ENCODE data around the gene L3MBTL4.
"Not testable (repeated sequence)": the region's sequence is repeated elsewhere in the genome, so short reads cannot be mapped to it uniquely, and the experiment has no call there.

L3MBTL4 gene

GRCh38 chr18:6248017-6248416, 166.7 kb downstream of the L3MBTL4 start:
- DNase-seq: no peak

DNA sequence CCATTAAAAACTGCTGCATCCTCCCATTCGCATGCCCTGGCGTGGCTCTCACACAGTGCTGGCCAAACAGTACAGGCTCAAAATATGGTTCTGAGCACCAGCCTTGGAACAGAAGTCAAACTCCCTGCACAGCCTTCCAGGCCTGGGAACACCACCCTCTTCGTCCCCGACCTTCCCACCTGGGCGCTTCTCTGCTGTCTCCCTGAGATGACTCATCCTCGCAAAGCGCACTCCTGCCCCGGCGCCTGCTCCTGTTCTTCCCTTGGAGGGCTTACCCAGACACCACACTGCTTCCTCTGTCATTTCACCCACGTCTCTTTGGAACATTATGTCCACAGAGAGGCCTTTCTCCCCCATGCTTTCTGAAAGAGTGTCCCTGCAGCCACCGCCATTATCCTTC, 172.7 kb downstream of the L3MBTL4 start:
- no peak for DNase-seq

- no peak for DNase-seq
Measured at GRCh38 chr18:6239716-6240115, 175.0 kb downstream of the L3MBTL4 start.

DNA sequence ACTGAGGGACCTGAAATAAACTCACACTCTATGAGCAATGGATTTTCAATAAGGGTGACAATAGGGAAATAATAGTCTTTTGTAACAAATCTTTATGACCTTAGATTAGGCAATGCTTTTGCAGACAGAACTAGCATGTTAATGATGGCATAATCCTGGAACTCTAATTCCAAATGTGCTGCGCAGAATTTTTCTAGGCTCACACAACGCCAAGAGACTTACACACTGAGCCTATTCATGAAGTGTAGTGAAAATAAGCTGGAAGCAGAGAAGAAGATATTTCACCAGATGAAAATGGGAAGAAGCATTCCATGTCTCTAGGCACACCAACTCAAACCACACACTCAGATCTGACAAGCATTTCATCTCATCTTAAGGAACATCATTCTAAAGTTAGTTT, 178.5 kb downstream of the L3MBTL4 start:
- no peak for DNase-seq

GRCh38 chr18:6222271-6222670, 192.4 kb downstream of the L3MBTL4 start:
- DNase-seq: no peak

GRCh38 chr18:6221602-6222014, 193.1 kb downstream of the L3MBTL4 start:
- DNase-seq: no peak

DNA sequence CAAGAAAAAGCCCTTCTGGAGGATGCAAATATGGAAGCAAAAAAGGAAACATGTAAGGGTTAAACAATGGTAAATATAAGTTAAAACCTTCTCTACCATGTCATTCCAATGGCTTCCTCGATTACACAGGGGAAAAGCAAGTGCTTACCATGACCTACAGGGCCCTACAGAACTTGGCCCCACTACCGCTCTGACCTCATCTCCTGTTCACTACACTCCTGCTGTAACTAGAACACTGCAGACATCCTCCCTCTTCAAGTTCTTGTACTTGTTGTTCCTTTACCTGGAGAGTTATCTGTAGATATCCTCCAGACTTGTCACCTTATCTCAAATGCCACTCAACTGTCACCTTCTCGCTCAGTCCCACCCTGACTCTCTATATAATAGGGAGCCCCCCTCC, 194.6 kb downstream of the L3MBTL4 start:
- no peak for DNase-seq

- DNase-seq: no peak
Measured at GRCh38 chr18:6219116-6219717, 195.5 kb downstream of the L3MBTL4 start.

GRCh38 chr18:6215888-6216287, 198.8 kb downstream of the L3MBTL4 start:
- no peak for DNase-seq

DNA sequence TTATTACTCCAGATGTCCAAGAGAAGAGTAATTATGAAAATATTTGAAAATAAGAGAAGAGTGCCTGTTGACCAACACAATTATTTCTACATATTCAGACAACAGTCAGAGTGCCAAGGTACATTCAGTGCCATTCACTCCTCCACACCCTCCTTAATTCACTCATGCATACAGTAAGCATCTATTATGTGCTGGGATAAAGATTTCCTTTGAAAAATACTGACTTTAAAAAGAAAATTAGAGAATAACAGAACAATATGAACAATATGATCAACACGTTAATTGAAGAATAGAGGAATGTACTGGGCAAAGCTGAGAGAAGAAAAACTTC, 203.6 kb downstream of the L3MBTL4 start:
- DNase-seq: no peak

DNA sequence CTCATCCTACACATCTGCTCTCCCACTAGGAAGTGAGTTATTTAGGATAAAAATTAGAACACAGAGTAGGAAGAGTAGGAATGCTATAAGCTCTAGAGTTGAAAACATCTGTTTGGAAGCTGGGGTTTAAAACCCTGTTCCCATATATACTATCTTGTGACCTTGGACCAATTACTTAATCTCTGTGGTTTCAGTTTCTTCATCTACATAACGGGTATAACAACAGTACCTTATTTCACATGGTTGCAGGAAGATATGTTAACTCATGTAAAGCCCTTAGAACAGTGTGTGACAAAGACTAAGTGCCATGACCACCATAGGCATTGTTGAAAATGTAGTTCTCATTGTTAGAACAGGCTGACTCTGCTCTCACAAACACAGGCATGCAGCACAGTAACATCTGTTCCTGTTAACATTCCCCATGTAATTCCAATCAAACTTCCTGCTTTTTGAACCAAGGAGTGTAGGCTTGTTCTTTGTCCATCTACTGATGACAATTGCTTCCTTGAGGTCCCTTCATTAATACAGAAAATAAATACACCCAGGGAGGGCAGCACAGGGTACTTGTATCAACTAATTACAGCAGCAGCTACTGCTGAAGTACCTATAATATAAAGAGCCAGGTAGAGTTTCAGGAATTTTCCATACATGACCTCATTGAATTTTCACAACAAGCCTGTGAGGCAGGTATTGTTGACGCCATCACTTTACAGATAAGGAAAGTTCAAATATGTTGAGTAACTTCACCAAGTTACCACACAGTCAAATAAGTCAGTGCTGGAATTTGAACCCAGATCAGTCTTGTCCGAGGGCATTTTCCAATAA, 204.2 kb downstream of the L3MBTL4 start:
- DNase-seq: no peak

- DNase-seq: no peak
Measured at GRCh38 chr18:6207941-6208340, 206.8 kb downstream of the L3MBTL4 start.

GRCh38 chr18:6207116-6207515, 207.6 kb downstream of the L3MBTL4 start:
- no peak for DNase-seq

DNA sequence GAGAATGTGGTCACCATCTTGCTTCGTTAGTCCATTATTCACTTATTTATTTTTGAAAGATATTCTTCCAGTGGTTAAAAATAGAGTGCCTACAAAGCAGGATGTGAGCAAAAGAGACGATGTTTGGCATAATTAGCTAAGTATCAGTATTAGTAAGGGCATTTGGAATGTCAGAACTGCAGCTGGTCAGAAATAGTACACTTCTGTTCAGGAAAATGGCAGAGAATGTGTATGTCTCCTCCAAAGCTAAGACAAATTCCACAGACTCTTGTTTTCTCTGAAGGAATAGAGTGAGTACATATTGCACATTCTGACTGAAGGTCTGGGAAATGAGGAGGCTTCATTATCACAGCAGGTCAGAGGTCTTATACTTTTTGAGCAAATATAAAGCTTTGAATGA, 209.0 kb downstream of the L3MBTL4 start:
- DNase-seq: no peak

DNA sequence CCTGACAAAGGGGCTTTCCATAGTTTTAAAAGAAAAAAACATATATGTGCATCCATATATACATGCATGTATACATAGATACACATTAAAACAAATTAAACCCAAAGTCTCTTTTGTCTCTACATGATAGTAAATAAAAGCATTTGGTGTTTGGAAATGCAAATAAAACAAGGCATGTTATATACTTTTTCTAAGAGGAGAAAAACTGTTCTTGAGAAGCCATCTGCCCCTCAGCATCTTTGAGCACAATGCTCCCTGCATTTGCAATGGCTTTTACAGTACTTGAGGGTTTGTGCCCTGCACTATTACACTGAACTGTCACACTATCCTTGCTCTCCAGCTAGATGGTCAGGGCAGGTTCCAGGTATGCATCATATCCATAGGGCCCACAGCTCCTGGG, 210.2 kb downstream of the L3MBTL4 start:
- no peak for DNase-seq

DNA sequence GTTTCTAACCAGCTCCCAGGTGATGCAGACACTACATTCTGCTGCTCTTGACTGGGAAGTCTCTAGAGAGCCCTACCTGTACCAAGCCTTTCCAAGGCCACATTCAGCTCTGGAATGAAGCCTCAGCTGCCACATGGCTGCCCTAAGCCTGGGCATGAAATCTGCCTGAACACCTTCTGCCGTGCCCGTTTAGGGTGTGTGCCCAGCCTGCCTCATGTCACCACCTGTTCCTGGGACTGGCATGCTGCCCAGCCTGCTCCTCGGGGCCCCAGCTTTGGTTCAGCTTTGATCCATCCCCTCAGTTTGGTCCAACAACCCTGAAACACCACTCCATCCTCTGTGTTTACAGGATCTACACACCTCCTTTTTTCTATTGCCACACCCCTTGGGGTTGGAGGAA, 210.9 kb downstream of the L3MBTL4 start:
- no peak for DNase-seq

- DNase-seq: no peak
Measured at GRCh38 chr18:6202861-6203260, 211.8 kb downstream of the L3MBTL4 start.

DNA sequence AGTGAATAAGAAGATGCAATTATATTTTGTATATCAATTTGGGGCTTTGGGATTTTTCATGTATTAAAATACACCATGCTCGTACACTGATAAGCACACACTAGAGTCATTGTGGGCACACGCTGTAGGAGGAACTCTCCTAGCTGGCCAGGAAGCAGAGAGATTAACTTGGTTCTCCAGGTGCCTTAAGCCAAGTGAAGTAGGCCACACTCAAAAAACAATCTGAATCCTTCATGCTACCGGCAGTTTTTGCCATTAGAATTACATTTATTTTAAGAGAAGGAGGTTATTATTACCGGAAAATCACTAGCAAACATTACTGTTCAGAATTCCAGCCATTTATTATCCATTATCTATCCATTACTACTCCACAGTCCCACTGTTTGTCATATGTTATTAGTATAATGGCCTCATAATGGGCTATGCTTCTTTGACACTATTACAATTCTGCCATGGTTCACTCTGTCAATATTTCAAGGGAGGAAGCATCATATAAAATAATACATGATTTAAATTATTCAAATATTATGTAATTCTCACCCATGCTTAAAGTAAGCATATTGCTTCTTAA, 214.4 kb downstream of the L3MBTL4 start:
- DNase-seq: no peak

- no peak for DNase-seq
Measured at GRCh38 chr18:6199777-6200176, 214.9 kb downstream of the L3MBTL4 start.

GRCh38 chr18:6198585-6198984, 216.1 kb downstream of the L3MBTL4 start:
- no peak for DNase-seq

DNA sequence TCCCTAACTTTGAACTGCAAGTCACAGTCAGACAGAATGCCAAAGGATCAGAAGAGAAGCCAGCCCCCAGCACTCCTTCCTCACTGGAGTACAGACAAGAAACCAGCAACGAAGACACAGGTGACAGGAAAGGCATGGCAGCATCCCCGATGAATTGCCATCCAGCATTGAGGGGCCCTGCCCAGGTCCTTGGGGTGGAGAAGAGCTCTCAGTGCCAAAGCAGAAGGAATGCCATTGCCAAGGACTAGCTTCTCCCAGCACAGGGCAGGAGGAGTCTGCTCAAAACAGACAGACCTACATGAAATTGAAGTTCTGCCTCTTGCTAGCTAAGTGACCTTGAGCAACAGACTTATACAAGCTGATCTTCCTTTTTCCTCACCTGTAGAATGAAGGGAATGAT, 220.1 kb downstream of the L3MBTL4 start:
- no peak for DNase-seq

DNA sequence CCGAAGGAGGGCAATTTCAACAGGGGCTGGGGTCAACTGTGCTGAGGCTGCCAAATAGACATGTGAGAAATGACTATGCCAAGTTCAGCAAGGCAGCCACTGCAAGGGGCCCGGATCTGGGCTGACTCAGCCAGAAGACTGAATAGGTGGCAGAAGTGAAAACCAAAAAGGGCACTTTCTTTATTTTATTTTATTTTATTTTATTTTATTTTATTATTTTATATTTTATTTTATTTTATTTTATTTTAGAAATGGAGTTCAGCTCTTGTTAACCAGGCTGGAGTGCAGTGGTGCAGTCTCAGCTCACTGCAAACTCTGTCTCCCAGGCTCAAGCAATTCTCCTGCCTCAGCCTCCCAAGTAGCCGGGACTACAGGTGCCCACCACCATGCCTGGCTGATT, 228.9 kb downstream of the L3MBTL4 start:
- not testable (repeated sequence) for DNase-seq

DNA sequence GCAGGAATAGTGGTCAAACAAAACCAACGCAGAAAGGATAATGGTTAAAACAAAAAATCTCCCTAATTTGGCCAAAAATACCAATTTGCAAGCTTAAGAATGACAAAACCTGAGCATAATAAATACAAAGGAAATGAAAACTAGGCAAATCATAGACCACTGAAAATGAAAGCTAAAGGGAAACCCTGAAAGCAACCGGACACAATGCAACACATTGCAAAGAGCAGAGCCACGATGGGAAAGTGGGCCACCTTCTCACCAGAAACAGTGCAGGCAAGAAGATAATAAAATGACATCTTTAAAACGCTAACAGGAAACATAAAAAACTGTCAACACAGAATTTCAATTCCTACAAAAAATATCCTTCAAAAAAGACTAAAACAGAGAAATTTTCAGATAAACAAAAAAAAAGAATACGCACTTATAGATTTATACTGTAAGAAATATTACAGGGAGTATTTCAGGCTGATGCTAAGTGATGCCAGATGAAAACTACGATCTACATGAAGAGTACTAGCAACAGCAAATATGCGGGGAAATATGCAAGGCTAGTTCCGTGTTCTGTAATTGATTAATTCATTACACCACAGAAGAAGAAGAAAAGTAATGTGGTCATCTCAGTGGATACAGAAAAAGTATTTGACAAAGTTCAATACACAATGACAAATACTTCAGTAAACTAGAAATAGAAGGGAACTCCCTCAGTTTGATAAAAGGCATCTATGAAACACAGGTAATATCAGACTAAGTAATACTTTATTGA, 239.5 kb downstream of the L3MBTL4 start:
- no peak for DNase-seq

GRCh38 chr18:6170604-6171003, 244.1 kb downstream of the L3MBTL4 start:
- DNase-seq: no peak

Measured in CD4-positive, alpha-beta T cell treated with Interleukin-1 beta for 1 hour (primary cell).